ENCODE data around the gene C4orf50. TPM values are rescaled to one million over a fixed set of nuclear protein-coding genes. Genes with fewer than 3 reads are reported as not detected.

Gene C4orf50
- total and polyA plus RNA-seq, 2 donors, result 0.14 to 0.66 TPM

DNA sequence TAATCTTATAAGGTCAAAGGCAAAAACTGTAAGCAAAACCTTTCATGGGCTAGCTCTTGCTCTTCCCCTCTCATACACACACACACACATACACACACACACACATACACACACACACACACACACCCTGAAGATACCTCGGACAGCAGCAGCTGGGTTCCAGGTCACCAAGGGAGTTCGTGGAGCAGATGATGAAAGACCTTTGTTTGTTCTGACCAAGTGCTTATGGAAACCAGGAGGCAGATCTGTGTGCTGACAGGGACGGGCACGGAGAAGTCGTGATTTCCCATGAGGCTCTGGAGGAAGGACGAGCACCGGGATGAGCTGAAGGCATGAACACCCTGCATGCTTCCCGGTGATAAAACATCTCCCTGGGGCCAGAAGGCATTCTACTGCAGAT lies 90.0 kb downstream of the C4orf50 start:
- 90% methylated on average over 8 of the region's 8 CpGs for WGBS
- Histone ChIP-seq H3K9me3 (ENCODE audit: control insufficient read depth in 2 of 2, insufficient read depth in 1 of 2, low read length in 1 of 2) (no peaks in the 10 kb centered on the region), H3K27ac (ENCODE audit: low read depth in 1 of 2, low read length in 1 of 2) (no peak overlapping the region), H3K27me3 (ENCODE audit: control insufficient read depth in 2 of 2, insufficient read depth in 1 of 2, low read length in 1 of 2) (no peaks in the 10 kb centered on the region), H3K36me3 (ENCODE audit: control insufficient read depth in 2 of 2, insufficient read depth in 2 of 2, low read length in 1 of 2) (no peaks in the 10 kb centered on the region), H3K4me3 (ENCODE audit: low read length in 2 of 2) (no peak overlapping the region), H3K4me1 (ENCODE audit: control insufficient read depth in 2 of 2, insufficient read depth in 2 of 2, low read length in 2 of 2) (no peaks in the 10 kb centered on the region)
- DNase-seq (ENCODE audit: low read depth in 6 of 9, low spot score in 9 of 9), result no peak

DNA sequence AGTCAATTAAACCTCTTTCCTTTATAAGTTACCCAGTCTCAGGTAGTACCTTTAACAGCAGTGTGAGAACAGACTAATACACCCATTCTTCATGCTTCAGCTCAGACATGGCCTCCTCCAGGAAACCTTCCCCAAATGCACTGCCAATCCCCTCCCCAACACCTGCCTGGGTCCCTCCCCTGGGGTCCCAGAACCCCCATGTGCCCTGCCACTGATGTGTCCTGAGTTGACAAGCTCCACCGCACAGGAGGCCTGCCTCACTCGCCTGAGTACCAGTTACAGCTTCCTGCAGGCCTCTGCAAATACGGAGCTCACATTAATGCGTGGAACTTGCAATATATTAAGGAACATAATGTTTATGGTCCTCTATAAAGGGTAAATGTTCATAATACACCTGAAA lies 90.5 kb downstream of the C4orf50 start:
- Histone ChIP-seq H3K4me1 (ENCODE audit: control insufficient read depth in 2 of 2, insufficient read depth in 2 of 2, low read length in 2 of 2) (no peaks in the 10 kb centered on the region), H3K9me3 (ENCODE audit: control insufficient read depth in 2 of 2, insufficient read depth in 1 of 2, low read length in 1 of 2) (no peaks in the 10 kb centered on the region), H3K4me3 (ENCODE audit: low read length in 2 of 2) (no peak overlapping the region), H3K27ac (ENCODE audit: low read depth in 1 of 2, low read length in 1 of 2) (no peak overlapping the region), H3K27me3 (ENCODE audit: control insufficient read depth in 2 of 2, insufficient read depth in 1 of 2, low read length in 1 of 2) (no peaks in the 10 kb centered on the region), H3K36me3 (ENCODE audit: control insufficient read depth in 2 of 2, insufficient read depth in 2 of 2, low read length in 1 of 2) (no peaks in the 10 kb centered on the region)
- DNase-seq (ENCODE audit: low read depth in 6 of 9, low spot score in 9 of 9), result no peak
- 68% methylated on average over 4 of the region's 4 CpGs for WGBS

DNA sequence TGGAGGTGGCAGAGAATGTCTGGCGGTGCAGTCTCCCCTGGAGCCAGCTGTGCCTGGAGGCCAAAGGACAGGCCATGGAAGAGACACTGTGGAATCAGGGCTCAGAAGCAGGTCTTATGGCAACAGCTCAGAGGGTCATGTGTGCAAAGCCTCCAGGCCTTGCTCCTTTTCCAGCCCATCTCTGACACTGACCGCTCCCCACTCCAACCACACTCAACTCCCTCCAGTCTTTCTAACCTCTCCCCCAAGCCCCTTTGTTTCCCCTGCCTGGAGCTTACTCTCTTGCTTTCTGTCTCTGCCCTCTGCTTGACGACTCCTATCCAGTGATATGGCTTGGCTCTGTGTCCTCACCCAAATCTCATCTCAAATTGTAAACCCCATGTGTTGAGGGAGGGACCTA lies 91.1 kb downstream of the C4orf50 start:
- no peaks in the 10 kb centered on the region for H3K36me3 ChIP-seq (ENCODE audit: control insufficient read depth in 2 of 2, insufficient read depth in 2 of 2, low read length in 1 of 2)
- no peaks in the 10 kb centered on the region for H3K9me3 ChIP-seq (ENCODE audit: control insufficient read depth in 2 of 2, insufficient read depth in 1 of 2, low read length in 1 of 2)
- 91% methylated on average over 3 of the region's 3 CpGs for WGBS
- H3K4me1 ChIP-seq (ENCODE audit: control insufficient read depth in 2 of 2, insufficient read depth in 2 of 2, low read length in 2 of 2), result no peaks in the 10 kb centered on the region
- H3K4me3 ChIP-seq (ENCODE audit: low read length in 2 of 2), result no peak overlapping the region
- no peaks in the 10 kb centered on the region for H3K27me3 ChIP-seq (ENCODE audit: control insufficient read depth in 2 of 2, insufficient read depth in 1 of 2, low read length in 1 of 2)
- H3K27ac ChIP-seq (ENCODE audit: low read depth in 1 of 2, low read length in 1 of 2), result no peak overlapping the region
- DNase-seq (ENCODE audit: low read depth in 6 of 9, low spot score in 9 of 9), result no peak

DNA sequence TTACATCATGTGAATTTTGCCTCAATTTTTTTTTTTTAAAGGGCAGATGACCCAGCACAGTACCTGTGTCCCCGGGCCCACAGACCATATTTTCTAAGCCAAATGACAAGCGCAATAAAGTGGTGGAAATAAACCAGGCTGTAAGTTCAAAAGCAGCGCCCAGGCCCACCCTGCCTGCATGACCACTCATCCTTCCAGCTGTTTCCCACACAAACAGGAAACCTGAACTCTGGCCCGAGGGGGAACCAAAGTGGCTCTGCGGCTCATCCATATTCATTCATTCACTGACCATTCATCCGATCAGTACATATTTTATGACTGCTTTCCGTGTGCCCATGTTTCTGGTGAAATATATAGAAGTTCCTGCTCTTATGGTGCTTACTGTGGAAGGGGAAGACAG lies 91.6 kb downstream of the C4orf50 start:
- 48% methylated on average over 7 of the region's 7 CpGs for WGBS
- H3K27me3 ChIP-seq (ENCODE audit: control insufficient read depth in 2 of 2, insufficient read depth in 1 of 2, low read length in 1 of 2), result no peaks in the 10 kb centered on the region
- no peak overlapping the region for H3K4me3 ChIP-seq (ENCODE audit: low read length in 2 of 2)
- no peaks in the 10 kb centered on the region for H3K36me3 ChIP-seq (ENCODE audit: control insufficient read depth in 2 of 2, insufficient read depth in 2 of 2, low read length in 1 of 2)
- no peaks in the 10 kb centered on the region for H3K4me1 ChIP-seq (ENCODE audit: control insufficient read depth in 2 of 2, insufficient read depth in 2 of 2, low read length in 2 of 2)
- no peak for DNase-seq (ENCODE audit: low read depth in 6 of 9, low spot score in 9 of 9)
- H3K9me3 ChIP-seq (ENCODE audit: control insufficient read depth in 2 of 2, insufficient read depth in 1 of 2, low read length in 1 of 2), result no peaks in the 10 kb centered on the region
- no peak overlapping the region for H3K27ac ChIP-seq (ENCODE audit: low read depth in 1 of 2, low read length in 1 of 2)

DNA sequence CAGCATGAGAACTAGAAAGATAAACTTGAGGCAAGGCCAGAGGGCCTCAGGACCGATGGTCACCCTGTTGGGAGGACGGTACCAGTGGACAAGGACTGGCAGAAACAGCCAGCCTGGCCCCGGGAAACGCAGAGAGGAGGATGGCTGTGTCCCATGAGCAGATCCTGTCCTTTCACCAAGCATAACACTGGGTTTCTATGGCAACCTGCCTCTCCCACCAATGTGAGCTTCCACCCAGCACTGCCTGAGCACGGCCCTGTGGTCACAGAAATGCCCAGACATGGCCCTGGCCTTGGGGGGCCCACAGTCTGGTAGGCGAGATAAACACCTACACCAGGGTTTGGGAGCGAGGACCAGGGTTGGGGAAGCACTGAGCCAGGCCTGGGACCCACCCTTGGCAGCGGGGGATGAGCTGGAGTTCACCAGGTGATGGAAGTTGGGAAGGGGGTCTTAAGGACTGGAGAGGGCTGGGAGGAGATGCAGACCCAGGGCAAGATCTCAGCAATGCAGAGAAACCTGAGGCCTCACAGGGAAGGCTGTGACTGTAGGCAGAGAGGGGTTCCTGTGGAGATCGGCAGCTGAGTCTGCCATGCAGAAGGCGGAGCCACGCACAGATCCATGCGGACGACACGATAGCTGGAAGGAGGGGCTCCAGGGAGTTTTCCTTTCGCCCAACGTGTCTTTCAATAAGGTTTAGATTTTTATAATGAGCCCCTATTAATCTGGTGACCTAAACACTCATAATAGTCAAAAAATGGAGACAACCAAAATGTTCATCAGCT lies 92.6 kb downstream of the C4orf50 start:
- Histone ChIP-seq H3K9me3 (ENCODE audit: control insufficient read depth in 2 of 2, insufficient read depth in 1 of 2, low read length in 1 of 2) (no peaks in the 10 kb centered on the region), H3K4me1 (ENCODE audit: control insufficient read depth in 2 of 2, insufficient read depth in 2 of 2, low read length in 2 of 2) (no peaks in the 10 kb centered on the region), H3K27ac (ENCODE audit: low read depth in 1 of 2, low read length in 1 of 2) (no peak overlapping the region), H3K27me3 (ENCODE audit: control insufficient read depth in 2 of 2, insufficient read depth in 1 of 2, low read length in 1 of 2) (no peaks in the 10 kb centered on the region), H3K36me3 (ENCODE audit: control insufficient read depth in 2 of 2, insufficient read depth in 2 of 2, low read length in 1 of 2) (no peaks in the 10 kb centered on the region), H3K4me3 (ENCODE audit: low read length in 2 of 2) (no peak overlapping the region)
- 87% methylated on average over 16 of the region's 16 CpGs for WGBS
- no peak for DNase-seq (ENCODE audit: low read depth in 6 of 9, low spot score in 9 of 9)

DNA sequence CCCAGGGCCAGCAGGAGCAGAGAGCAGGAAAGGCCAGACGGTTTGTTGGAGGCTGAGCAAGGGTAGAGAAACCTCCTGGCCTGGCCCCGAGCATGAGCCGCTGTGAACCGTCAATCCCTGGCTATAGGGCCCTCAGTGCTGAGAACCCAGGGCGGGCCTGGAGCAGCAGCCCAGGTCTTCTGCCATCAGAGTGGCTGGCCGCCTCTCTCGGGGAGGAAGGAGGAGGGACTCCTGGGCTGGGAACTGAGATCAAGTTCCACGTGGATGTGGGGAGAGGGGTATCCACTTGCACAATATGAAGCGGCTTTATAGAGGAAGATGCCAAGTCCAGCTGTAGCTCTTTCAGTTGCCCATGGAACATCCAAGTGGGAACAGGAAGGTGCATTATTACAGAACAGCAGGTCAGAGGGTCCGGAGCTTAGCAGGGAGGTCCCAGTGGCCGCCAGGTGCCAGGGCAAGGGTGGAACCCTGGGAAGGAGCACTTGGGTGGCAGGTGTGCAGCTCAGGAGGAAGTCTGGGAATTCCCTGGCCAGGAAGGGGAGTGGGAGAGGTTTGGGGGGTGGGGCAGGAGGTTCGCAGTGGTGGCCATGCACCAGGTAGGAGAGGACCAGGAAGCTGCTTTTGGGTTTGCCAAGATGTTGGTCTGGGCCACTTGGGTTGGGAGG lies 93.6 kb downstream of the C4orf50 start:
- H3K4me3 ChIP-seq (ENCODE audit: low read length in 2 of 2), result no peak overlapping the region
- 82% methylated on average over 12 of the region's 12 CpGs for WGBS
- DNase-seq (ENCODE audit: low read depth in 6 of 9, low spot score in 9 of 9), result no peak
- no peak overlapping the region for H3K27ac ChIP-seq (ENCODE audit: low read depth in 1 of 2, low read length in 1 of 2)
- no peaks in the 10 kb centered on the region for H3K9me3 ChIP-seq (ENCODE audit: control insufficient read depth in 2 of 2, insufficient read depth in 1 of 2, low read length in 1 of 2)
- H3K4me1 ChIP-seq (ENCODE audit: control insufficient read depth in 2 of 2, insufficient read depth in 2 of 2, low read length in 2 of 2), result no peaks in the 10 kb centered on the region
- no peaks in the 10 kb centered on the region for H3K36me3 ChIP-seq (ENCODE audit: control insufficient read depth in 2 of 2, insufficient read depth in 2 of 2, low read length in 1 of 2)
- H3K27me3 ChIP-seq (ENCODE audit: control insufficient read depth in 2 of 2, insufficient read depth in 1 of 2, low read length in 1 of 2), result no peaks in the 10 kb centered on the region

DNA sequence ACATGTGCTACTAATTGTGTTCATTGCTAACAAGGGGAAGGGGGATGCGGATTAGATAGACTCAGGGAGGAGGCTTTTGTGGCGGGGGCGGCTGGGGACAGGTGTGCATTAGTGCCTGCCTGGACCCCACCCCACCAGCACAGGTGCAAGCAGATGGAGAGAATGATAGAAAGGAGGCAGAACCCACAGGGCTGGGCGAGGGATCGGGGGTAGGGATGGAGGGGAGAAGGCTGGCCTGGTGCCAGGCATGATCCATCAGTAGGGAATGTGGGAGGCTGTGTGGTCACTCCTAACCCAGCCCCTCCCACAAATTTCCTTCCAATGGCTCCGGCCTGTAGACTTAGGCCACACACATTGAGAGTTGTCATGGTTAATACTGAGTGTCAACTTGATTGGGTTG lies 94.9 kb downstream of the C4orf50 start:
- no peak for DNase-seq (ENCODE audit: low read depth in 6 of 9, low spot score in 9 of 9)
- Histone ChIP-seq H3K36me3 (ENCODE audit: control insufficient read depth in 2 of 2, insufficient read depth in 2 of 2, low read length in 1 of 2) (no peaks in the 10 kb centered on the region), H3K9me3 (ENCODE audit: control insufficient read depth in 2 of 2, insufficient read depth in 1 of 2, low read length in 1 of 2) (no peaks in the 10 kb centered on the region), H3K4me1 (ENCODE audit: control insufficient read depth in 2 of 2, insufficient read depth in 2 of 2, low read length in 2 of 2) (no peaks in the 10 kb centered on the region), H3K4me3 (ENCODE audit: low read length in 2 of 2) (no peak overlapping the region), H3K27me3 (ENCODE audit: control insufficient read depth in 2 of 2, insufficient read depth in 1 of 2, low read length in 1 of 2) (no peaks in the 10 kb centered on the region), H3K27ac (ENCODE audit: low read depth in 1 of 2, low read length in 1 of 2) (no peak overlapping the region)
- WGBS, result 78% methylated on average over 6 of the region's 6 CpGs

DNA sequence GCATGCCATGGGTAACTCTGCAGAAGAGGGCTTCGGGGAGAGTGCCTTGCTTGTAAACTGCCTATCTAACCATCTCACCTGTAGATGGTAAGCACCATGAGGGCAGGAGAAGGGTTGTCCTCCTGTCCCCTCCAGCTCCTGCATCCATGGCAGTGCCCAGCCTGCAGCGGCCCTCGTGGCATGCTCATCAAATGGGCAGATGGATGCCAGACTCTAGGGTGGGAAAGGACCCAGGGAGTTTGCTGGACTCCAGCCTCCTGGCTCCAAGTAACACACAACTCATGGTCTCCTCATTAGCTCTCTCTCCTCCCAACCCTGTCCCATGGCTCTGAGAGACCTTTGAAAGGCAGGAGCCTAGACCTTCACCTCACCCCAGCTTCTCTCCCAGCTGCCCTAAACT lies 95.7 kb downstream of the C4orf50 start:
- H3K4me1 ChIP-seq (ENCODE audit: control insufficient read depth in 2 of 2, insufficient read depth in 2 of 2, low read length in 2 of 2), result no peaks in the 10 kb centered on the region
- no peak overlapping the region for H3K4me3 ChIP-seq (ENCODE audit: low read length in 2 of 2)
- no peaks in the 10 kb centered on the region for H3K9me3 ChIP-seq (ENCODE audit: control insufficient read depth in 2 of 2, insufficient read depth in 1 of 2, low read length in 1 of 2)
- H3K27ac ChIP-seq (ENCODE audit: low read depth in 1 of 2, low read length in 1 of 2), result no peak overlapping the region
- no peaks in the 10 kb centered on the region for H3K36me3 ChIP-seq (ENCODE audit: control insufficient read depth in 2 of 2, insufficient read depth in 2 of 2, low read length in 1 of 2)
- no peaks in the 10 kb centered on the region for H3K27me3 ChIP-seq (ENCODE audit: control insufficient read depth in 2 of 2, insufficient read depth in 1 of 2, low read length in 1 of 2)
- no peak for DNase-seq (ENCODE audit: low read depth in 6 of 9, low spot score in 9 of 9)
- WGBS, result 81% methylated on average over 3 of the region's 3 CpGs

DNA sequence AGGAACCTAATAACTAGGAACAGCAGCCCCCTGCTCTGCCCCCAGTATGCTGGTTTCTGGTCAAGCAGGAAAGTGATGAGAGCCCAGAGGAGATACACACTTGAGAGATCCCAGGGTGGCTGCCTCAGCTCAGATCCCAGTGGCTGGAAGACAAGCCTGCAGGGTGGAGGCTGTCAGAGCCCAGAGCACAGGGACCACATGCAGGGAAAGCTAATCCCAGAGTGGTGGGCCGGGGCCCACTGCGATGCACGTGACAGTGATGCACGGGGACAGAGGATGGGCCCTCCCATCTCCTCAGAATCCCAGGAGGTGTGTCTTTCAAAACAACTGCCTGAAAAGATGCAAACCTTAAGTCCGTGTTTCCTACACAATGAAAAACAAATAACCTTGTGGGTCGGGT lies 96.2 kb downstream of the C4orf50 start:
- Histone ChIP-seq H3K4me1 (ENCODE audit: control insufficient read depth in 2 of 2, insufficient read depth in 2 of 2, low read length in 2 of 2) (no peaks in the 10 kb centered on the region), H3K27me3 (ENCODE audit: control insufficient read depth in 2 of 2, insufficient read depth in 1 of 2, low read length in 1 of 2) (no peaks in the 10 kb centered on the region), H3K4me3 (ENCODE audit: low read length in 2 of 2) (no peak overlapping the region), H3K27ac (ENCODE audit: low read depth in 1 of 2, low read length in 1 of 2) (no peak overlapping the region), H3K9me3 (ENCODE audit: control insufficient read depth in 2 of 2, insufficient read depth in 1 of 2, low read length in 1 of 2) (no peaks in the 10 kb centered on the region), H3K36me3 (ENCODE audit: control insufficient read depth in 2 of 2, insufficient read depth in 2 of 2, low read length in 1 of 2) (no peaks in the 10 kb centered on the region)
- DNase-seq (ENCODE audit: low read depth in 6 of 9, low spot score in 9 of 9), result no peak
- 58% methylated on average over 6 of the region's 6 CpGs for WGBS
